Stomach (tissue), 19 donors: ENCODE measurements around the gene GGT6. TPM values are rescaled to one million over a fixed set of nuclear protein-coding genes. Genes with fewer than 3 reads are reported as not detected.
A peak's percentile ranks its signal among the peaks of the same experiment; 100 is the strongest.

ENCODE experiments used
- DNase-seq, 2 donors: peaks; one replicate each; pipeline versions ENCODE4 v3.0.0 to v3.0.0-alpha.2; 2013 to 2019
- H3K27ac ChIP-seq, 5 donors: fragments of 200-600 bp in 4 of 5; sonication (generic) in 4 of 5; one replicate each; pipeline ENCODE4 v1.5.1; 2013 to 2019; ENCODE audit warnings: mild to moderate bottlenecking in 1 of 5, moderate library complexity in 1 of 5
- H3K27me3 ChIP-seq, 3 donors: fragments of 200-600 bp; sonication (generic); one replicate each; pipeline ENCODE4 v1.5.1; 2017 to 2019; ENCODE audit warnings: mixed run types in 1 of 3
- H3K36me3 ChIP-seq, 4 donors: fragments of 200-600 bp; sonication (generic); 1 replicate in 3 of 4; 2 replicates in 1 of 4; pipeline ENCODE4 v1.5.1; 2016 to 2019
- H3K4me1 ChIP-seq, 4 donors: fragments of 200-600 bp; sonication (generic); one replicate each; pipeline ENCODE4 v1.5.1; 2016 to 2019
- H3K4me3 ChIP-seq, 4 donors: fragments of 200-600 bp; sonication (generic) in 3 of 4; one replicate each; pipeline ENCODE4 v1.5.1; 2016 to 2019; ENCODE audit warnings: mild to moderate bottlenecking in 1 of 4
- H3K9me3 ChIP-seq, 4 donors: fragments of 200-600 bp; sonication (generic); one replicate each; pipeline ENCODE4 v1.5.1; 2016 to 2019
- EP300 ChIP-seq: sonication (generic); formaldehyde crosslinking; IDR thresholded peaks from one replicate; pipeline ENCODE4 v1.6.1; 2017; ENCODE audit warnings: antibody characterized with exemption
- POLR2A ChIP-seq, 4 donors: fragments of 450-650 bp; IDR thresholded peaks; one replicate each; pipeline ENCODE4 v1.6.1; 2016; ENCODE audit warnings: antibody characterized with exemption in 4 of 4, control low read depth in 2 of 4, mild to moderate bottlenecking in 1 of 4, moderate library complexity in 1 of 4
- POLR2AphosphoS5 ChIP-seq, 3 donors: sonication (generic); formaldehyde crosslinking; IDR thresholded peaks; one replicate each; pipeline ENCODE4 v1.6.1; 2016; ENCODE audit warnings: antibody characterized with exemption in 3 of 3
- WGBS, 5 donors: extraction: QIAGEN DNeasy Blood & Tissue Kit in 3 of 5; methylation state at CpG; one replicate each; pipeline versions ENCODE4 v1.1.5 to v1.1.7; 2013 to 2018; 5-methylcytosine and 5-hydroxymethylcytosine counted together
- intact Hi-C: fragments of 100-400 bp; cut with DNase I; formaldehyde crosslinking; loops from one replicate; pipeline ENCODE4 v1.15.1; 2023; ENCODE audit warnings: low total_unique reads
- long read RNA-seq, 10 donors: transcript quantifications; one replicate each; lab custom pipeline, GENCODE V29; 2026
- polyA plus RNA-seq, 3 donors: library from polyadenylated mRNA; stranded (reverse); fragments of 200-250 nt; gene quantifications; one replicate each; pipeline ENCODE4 v1.2.3, GENCODE V29; 2013
- total RNA-seq, 5 donors: library from RNA; depleted of rRNA; stranded (reverse); fragments of >200 nt; gene quantifications; one replicate each; pipeline versions ENCODE4 v1.1.0 to v1.2.3, GENCODE V29; 2014 to 2016
- TF ChIP-seq, protein P1 (sequence below), 7 experiments: fragments of 450-650 bp in 4 of 7; fragments of 200-600 bp in 3 of 7; sonication (generic) in 3 of 7; IDR thresholded peaks; one replicate each; pipeline ENCODE4 v1.5.1; 2016 to 2019; ENCODE audit warnings: antibody characterized with exemption in 7 of 7, control low read depth in 2 of 7, mild to moderate bottlenecking in 1 of 7
- donor health status: healthy with polysubstance abuse.
- donor health status: Bipolar disorder and iron deficiency.
- donor health status: healthy.

Gene GGT6
- total RNA-seq (100 to 1,000 TPM in 1 of 5 donors, 10 to 100 TPM in 3, 1 to 10 TPM in 1; 5.8 to 147 (median 11.6) TPM), polyA plus RNA-seq (10 to 100 TPM in 2 of 3 donors, 1 to 10 TPM in 1; 4.4 to 22.2 (median 18.8) TPM)
- long read RNA-seq, donor 1, partial matches to known transcripts = 0 of 2 reads
- long read RNA-seq, donor 1, other reads (novel, unspliced or antisense) = 0 of 2 reads
- long read RNA-seq, donor 2, partial matches to known transcripts = 0 of 2 reads
- long read RNA-seq, donor 2, other reads (novel, unspliced or antisense) = 0 of 2 reads
- long read RNA-seq, donor 3, partial matches to known transcripts = 11 of 14 reads
- long read RNA-seq, donor 3, other reads (novel, unspliced or antisense) = 0 of 14 reads
- long read RNA-seq, donor 4 = 0 reads
- long read RNA-seq, donor 5, partial matches to known transcripts = 0 of 3 reads
- long read RNA-seq, donor 5, other reads (novel, unspliced or antisense) = 0 of 3 reads
- long read RNA-seq, donor 6, transcript GGT6-201 (3 exons, 2,534 nt) = major isoform, 14 of 21 reads
- long read RNA-seq, donor 6, partial matches to known transcripts = 0 of 21 reads
- long read RNA-seq, donor 6, other reads (novel, unspliced or antisense) = 0 of 21 reads
- long read RNA-seq, donor 7, partial matches to known transcripts = 0 of 6 reads
- long read RNA-seq, donor 7, other reads (novel, unspliced or antisense) = 0 of 6 reads
- long read RNA-seq, donor 8, partial matches to known transcripts = 0 of 6 reads
- long read RNA-seq, donor 8, other reads (novel, unspliced or antisense) = 0 of 6 reads
- long read RNA-seq, donor 9 = 0 reads
- long read RNA-seq, donor 10, partial matches to known transcripts = 0 of 7 reads
- long read RNA-seq, donor 10, other reads (novel, unspliced or antisense) = 0 of 7 reads

DNA sequence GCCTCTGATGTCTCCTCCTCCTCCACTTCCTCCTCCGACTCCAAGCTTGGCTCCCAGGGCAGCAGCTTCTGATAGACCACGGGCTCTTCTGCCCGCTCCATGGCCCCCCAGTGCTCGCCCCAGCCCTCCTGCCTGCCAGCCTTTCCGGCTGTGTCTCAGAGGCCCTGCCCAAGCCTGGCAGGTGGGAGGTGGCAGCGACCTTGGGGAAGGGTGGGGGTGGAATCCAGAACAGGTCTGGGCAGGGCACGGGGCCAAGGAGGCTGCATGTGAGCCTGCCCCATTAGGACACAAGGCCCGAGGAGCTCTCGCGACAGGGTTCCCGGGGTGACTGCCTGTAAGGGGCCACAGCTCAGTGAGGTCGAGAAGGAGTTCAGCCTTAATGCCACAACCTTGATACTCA lies at the start of gene GGT6:
TSS of gene GGT6 (minus strand) at position 157 of the 400 bp plus-strand sequence. CDS start at position 101, 56 bp downstream.
- intact Hi-C loops = no loop called here
- peak within 1 kb of the TSS; percentile 18 to 41 (median 34) for H3K4me3 ChIP-seq
- WGBS, 5 donors = 25 to 57% (median 43%) methylated on average over 7 to 12 of the region's 12 CpGs

GRCh38 chr17:4610162-4610561 lies 49.8 kb upstream of the GGT6 start:
- peak; percentile 54 to 66 for DNase-seq
- peaks cover 17 to 46% (median 20%) of the 10 kb centered on the region in 4 donors for H3K4me1 ChIP-seq
- 35 to 61% (median 45%) methylated on average over 5 of the region's 5 CpGs for WGBS, 5 donors

More for the DNA sequence above, at the start of gene GGT6:
- Histone ChIP-seq H3K27ac (peak within 1 kb of the TSS; percentile 69 to 73 (median 70)), H3K36me3 (no peaks in the 10 kb centered on the region), H3K4me1 (peaks cover 9 to 37% (median 30%) of the 10 kb centered on the region in 4 donors), H3K27me3 (no peaks in the 10 kb centered on the region), H3K9me3 (no peaks in the 10 kb centered on the region)
- DNase-seq = peak; percentile 88 to 93
- TF ChIP-seq POLR2AphosphoS5 (IDR thresholded peaks at IDR 0.05) = peak in 2 of 3 donors; percentile 60 to 72
- TF ChIP-seq, protein P1, sequence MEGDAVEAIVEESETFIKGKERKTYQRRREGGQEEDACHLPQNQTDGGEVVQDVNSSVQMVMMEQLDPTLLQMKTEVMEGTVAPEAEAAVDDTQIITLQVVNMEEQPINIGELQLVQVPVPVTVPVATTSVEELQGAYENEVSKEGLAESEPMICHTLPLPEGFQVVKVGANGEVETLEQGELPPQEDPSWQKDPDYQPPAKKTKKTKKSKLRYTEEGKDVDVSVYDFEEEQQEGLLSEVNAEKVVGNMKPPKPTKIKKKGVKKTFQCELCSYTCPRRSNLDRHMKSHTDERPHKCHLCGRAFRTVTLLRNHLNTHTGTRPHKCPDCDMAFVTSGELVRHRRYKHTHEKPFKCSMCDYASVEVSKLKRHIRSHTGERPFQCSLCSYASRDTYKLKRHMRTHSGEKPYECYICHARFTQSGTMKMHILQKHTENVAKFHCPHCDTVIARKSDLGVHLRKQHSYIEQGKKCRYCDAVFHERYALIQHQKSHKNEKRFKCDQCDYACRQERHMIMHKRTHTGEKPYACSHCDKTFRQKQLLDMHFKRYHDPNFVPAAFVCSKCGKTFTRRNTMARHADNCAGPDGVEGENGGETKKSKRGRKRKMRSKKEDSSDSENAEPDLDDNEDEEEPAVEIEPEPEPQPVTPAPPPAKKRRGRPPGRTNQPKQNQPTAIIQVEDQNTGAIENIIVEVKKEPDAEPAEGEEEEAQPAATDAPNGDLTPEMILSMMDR (IDR thresholded peaks at IDR 0.05) = no peak

DNA sequence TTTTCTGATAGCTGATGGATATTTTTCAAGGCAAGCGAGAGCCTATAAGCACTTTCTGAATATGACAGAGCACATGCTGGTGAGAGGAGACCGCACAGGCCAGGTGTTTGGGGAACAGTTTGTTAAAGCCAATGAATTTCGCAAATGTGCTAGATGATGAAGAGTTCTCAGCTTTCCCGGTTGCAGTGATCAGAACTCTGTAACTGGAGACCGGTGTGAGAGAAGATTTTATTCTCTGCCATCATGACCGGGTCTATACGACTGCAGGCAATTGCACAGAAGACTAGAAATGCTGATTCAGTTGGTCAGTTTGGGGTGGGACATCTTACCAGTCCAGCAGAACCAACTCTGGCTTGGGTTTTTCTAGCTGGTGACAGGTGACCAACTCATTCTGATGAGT lies 49.4 kb upstream of the GGT6 start:
- 47 to 77% (median 61%) methylated on average over 7 of the region's 7 CpGs for WGBS, 5 donors
- Histone ChIP-seq H3K4me3 (no peak overlapping the region), H3K27ac (peak overlapping the region in 2 of 5 donors; percentile 38 to 47), H3K36me3 (no peaks in the 10 kb centered on the region), H3K27me3 (no peaks in the 10 kb centered on the region), H3K9me3 (no peaks in the 10 kb centered on the region), H3K4me1 (peaks cover 17 to 47% (median 20%) of the 10 kb centered on the region in 4 donors)
- intact Hi-C loops = no loop called here
- no peak for DNase-seq
- no peak for TF ChIP-seq POLR2A (IDR thresholded peaks at IDR 0.05)
- TF ChIP-seq POLR2AphosphoS5 (IDR thresholded peaks at IDR 0.05) = no peak
- no peak for TF ChIP-seq EP300
- TF ChIP-seq, protein P1 (IDR thresholded peaks at IDR 0.05) = no peak

More at GRCh38 chr17:4610162-4610561, 49.8 kb upstream of the GGT6 start:
- no peaks in the 10 kb centered on the region for H3K27me3 ChIP-seq
- H3K27ac ChIP-seq = peak overlapping the region in 4 of 5 donors; percentile 17 to 52 (median 42)
- no peak overlapping the region for H3K4me3 ChIP-seq
- no peak for TF ChIP-seq POLR2A (IDR thresholded peaks at IDR 0.05)
- TF ChIP-seq, protein P1 (IDR thresholded peaks at IDR 0.05) = no peak
- no peak for TF ChIP-seq POLR2AphosphoS5 (IDR thresholded peaks at IDR 0.05)
- TF ChIP-seq EP300 = no peak
- no peaks in the 10 kb centered on the region for H3K9me3 ChIP-seq
- intact Hi-C loops = no loop called here
- no peaks in the 10 kb centered on the region for H3K36me3 ChIP-seq

DNA sequence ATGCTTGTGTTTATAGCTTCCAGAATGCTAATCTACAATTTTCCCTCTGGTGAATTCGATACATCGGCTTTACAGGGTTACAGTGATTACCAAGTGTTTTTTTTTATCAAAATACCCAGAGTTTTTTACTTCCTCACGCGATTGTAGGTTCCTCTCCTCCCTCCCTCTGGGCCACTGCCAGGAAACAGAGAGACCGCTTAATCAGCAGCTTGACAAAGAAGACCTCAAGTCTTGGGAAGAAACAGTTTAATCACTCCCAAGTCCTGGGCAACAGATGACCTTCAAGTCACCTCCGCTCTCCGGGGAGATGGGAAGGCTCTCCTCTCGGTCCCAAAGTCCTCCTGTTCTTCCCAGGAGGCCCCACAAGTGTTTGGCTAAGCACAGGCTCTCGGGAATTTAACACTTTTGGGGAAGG lies 47.4 kb upstream of the GGT6 start:
- Histone ChIP-seq H3K4me1 (peaks cover 17 to 55% (median 25%) of the 10 kb centered on the region in 4 donors), H3K4me3 (no peak overlapping the region), H3K9me3 (no peaks in the 10 kb centered on the region), H3K27me3 (no peaks in the 10 kb centered on the region), H3K27ac (peak overlapping the region in 4 of 5 donors; percentile 50 to 75 (median 64)), H3K36me3 (no peaks in the 10 kb centered on the region)
- peak; percentile 68 to 89 for DNase-seq
- intact Hi-C loops = no loop called here
- 1 to 10% (median 5%) methylated on average over 9 of the region's 9 CpGs for WGBS, 5 donors
- TF ChIP-seq POLR2AphosphoS5 (IDR thresholded peaks at IDR 0.05) (no peak), POLR2A (IDR thresholded peaks at IDR 0.05) (no peak), EP300 (no peak)
- TF ChIP-seq, protein P1 (IDR thresholded peaks at IDR 0.05) = no peak
